ENCODE measurements around the gene RSL24D1.

RSL24D1 gene

DNA sequence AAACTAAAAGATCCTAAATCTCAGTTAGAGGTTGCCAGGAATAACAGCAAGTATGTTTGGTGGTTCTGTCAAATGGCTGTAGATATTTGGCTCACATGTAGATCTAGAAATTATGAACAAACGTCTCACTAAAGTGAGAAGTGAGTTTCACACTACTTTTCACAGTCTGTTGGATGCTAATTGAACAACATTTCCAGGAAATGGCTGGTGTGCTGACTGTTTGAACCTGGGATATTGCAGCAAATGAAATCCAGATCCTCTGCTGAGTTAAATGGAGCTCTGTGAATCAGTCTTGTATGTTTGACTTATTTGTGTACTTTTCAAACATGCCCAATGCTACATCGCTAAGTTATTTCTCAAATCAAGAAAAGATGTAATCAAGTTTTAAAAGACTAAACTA lies 21.3 kb upstream of the RSL24D1 start:
- H3K4me1 ChIP-seq (ENCODE audit: control insufficient read depth in 2 of 2, insufficient read depth in 2 of 2, low read length in 2 of 2): peaks cover 2 to 7% of the 10 kb centered on the region in 2 donors

GRCh38 chr15:55204464-55204863 lies 7.7 kb upstream of the RSL24D1 start:
- Histone ChIP-seq H3K9ac (ENCODE audit: low read depth in 1 of 2, low read length in 2 of 2) (no peak overlapping the region), H3K36me3 (ENCODE audit: control insufficient read depth in 2 of 2, insufficient read depth in 2 of 2, low read length in 2 of 2) (no peaks in the 10 kb centered on the region), H3K27me3 (ENCODE audit: control insufficient read depth in 2 of 2, insufficient read depth in 2 of 2, low read length in 2 of 2) (no peaks in the 10 kb centered on the region), H3K4me3 (ENCODE audit: low read length in 2 of 2) (no peak overlapping the region), H3K9me3 (ENCODE audit: control insufficient read depth in 2 of 2, low read length in 2 of 2) (no peaks in the 10 kb centered on the region), H3K27ac (ENCODE audit: low read depth in 2 of 2, low read length in 2 of 2) (no peak overlapping the region), H3K4me1 (ENCODE audit: control insufficient read depth in 2 of 2, insufficient read depth in 2 of 2, low read length in 2 of 2) (no peaks in the 10 kb centered on the region)

More for the DNA sequence above, 21.3 kb upstream of the RSL24D1 start:
- Histone ChIP-seq H3K27me3 (ENCODE audit: control insufficient read depth in 2 of 2, insufficient read depth in 2 of 2, low read length in 2 of 2) (no peaks in the 10 kb centered on the region), H3K9ac (ENCODE audit: low read depth in 1 of 2, low read length in 2 of 2) (no peak overlapping the region), H3K36me3 (ENCODE audit: control insufficient read depth in 2 of 2, insufficient read depth in 2 of 2, low read length in 2 of 2) (peaks cover 0 to 6% of the 10 kb centered on the region in 2 donors), H3K27ac (ENCODE audit: low read depth in 2 of 2, low read length in 2 of 2) (no peak overlapping the region), H3K4me3 (ENCODE audit: low read length in 2 of 2) (no peak overlapping the region), H3K9me3 (ENCODE audit: control insufficient read depth in 2 of 2, low read length in 2 of 2) (no peaks in the 10 kb centered on the region)

- no peaks in the 10 kb centered on the region for H3K9me3 ChIP-seq (ENCODE audit: control insufficient read depth in 2 of 2, low read length in 2 of 2)
- no peaks in the 10 kb centered on the region for H3K36me3 ChIP-seq (ENCODE audit: control insufficient read depth in 2 of 2, insufficient read depth in 2 of 2, low read length in 2 of 2)
- no peaks in the 10 kb centered on the region for H3K27me3 ChIP-seq (ENCODE audit: control insufficient read depth in 2 of 2, insufficient read depth in 2 of 2, low read length in 2 of 2)
- no peak overlapping the region for H3K27ac ChIP-seq (ENCODE audit: low read depth in 2 of 2, low read length in 2 of 2)
- no peak overlapping the region for H3K9ac ChIP-seq (ENCODE audit: low read depth in 1 of 2, low read length in 2 of 2)
- H3K4me1 ChIP-seq (ENCODE audit: control insufficient read depth in 2 of 2, insufficient read depth in 2 of 2, low read length in 2 of 2): peaks cover 4% of the 10 kb centered on the region in 2 donors
- no peak overlapping the region for H3K4me3 ChIP-seq (ENCODE audit: low read length in 2 of 2)
Measured at GRCh38 chr15:55202206-55202605, 5.5 kb upstream of the RSL24D1 start.

- no peaks in the 10 kb centered on the region for H3K36me3 ChIP-seq (ENCODE audit: control insufficient read depth in 2 of 2, insufficient read depth in 2 of 2, low read length in 2 of 2)
- no peak overlapping the region for H3K9ac ChIP-seq (ENCODE audit: low read depth in 1 of 2, low read length in 2 of 2)
- no peaks in the 10 kb centered on the region for H3K9me3 ChIP-seq (ENCODE audit: control insufficient read depth in 2 of 2, low read length in 2 of 2)
- no peak overlapping the region for H3K27ac ChIP-seq (ENCODE audit: low read depth in 2 of 2, low read length in 2 of 2)
- H3K4me3 ChIP-seq (ENCODE audit: low read length in 2 of 2): no peak overlapping the region
- peaks cover 13 to 21% of the 10 kb centered on the region in 2 donors for H3K4me1 ChIP-seq (ENCODE audit: control insufficient read depth in 2 of 2, insufficient read depth in 2 of 2, low read length in 2 of 2)
- H3K27me3 ChIP-seq (ENCODE audit: control insufficient read depth in 2 of 2, insufficient read depth in 2 of 2, low read length in 2 of 2): no peaks in the 10 kb centered on the region
Measured at GRCh38 chr15:55198706-55199105, 2.0 kb upstream of the RSL24D1 start.

DNA sequence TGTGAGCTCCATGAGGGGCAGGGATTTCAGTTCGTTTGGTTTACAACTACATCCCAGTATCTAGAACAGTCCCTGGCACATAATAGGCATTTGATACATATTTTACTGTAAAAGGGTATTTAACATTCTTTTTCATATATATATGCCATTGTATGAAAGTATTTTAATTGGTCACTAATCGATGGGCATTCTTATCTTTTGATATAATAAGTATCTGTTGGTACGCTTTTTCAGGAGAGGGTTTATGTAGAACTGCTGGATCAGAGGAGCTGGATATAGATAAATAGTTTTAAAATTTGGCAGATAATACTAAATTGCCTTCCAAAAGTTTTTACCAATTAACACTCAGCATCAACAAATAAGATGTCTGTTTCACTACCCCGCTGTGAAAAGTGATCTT lies 978 bp upstream of the RSL24D1 start:
- peak overlapping the region; percentile 91 to 95 for H3K9ac ChIP-seq (ENCODE audit: low read depth in 1 of 2, low read length in 2 of 2)
- H3K27ac ChIP-seq (ENCODE audit: low read depth in 2 of 2, low read length in 2 of 2): peak overlapping the region; percentile 89 to 93
- H3K36me3 ChIP-seq (ENCODE audit: control insufficient read depth in 2 of 2, insufficient read depth in 2 of 2, low read length in 2 of 2): no peaks in the 10 kb centered on the region
- H3K27me3 ChIP-seq (ENCODE audit: control insufficient read depth in 2 of 2, insufficient read depth in 2 of 2, low read length in 2 of 2): no peaks in the 10 kb centered on the region
- H3K4me3 ChIP-seq (ENCODE audit: low read length in 2 of 2): peak overlapping the region; percentile 94 to 95
- no peaks in the 10 kb centered on the region for H3K9me3 ChIP-seq (ENCODE audit: control insufficient read depth in 2 of 2, low read length in 2 of 2)
- peaks cover 13 to 21% of the 10 kb centered on the region in 2 donors for H3K4me1 ChIP-seq (ENCODE audit: control insufficient read depth in 2 of 2, insufficient read depth in 2 of 2, low read length in 2 of 2)

DNA sequence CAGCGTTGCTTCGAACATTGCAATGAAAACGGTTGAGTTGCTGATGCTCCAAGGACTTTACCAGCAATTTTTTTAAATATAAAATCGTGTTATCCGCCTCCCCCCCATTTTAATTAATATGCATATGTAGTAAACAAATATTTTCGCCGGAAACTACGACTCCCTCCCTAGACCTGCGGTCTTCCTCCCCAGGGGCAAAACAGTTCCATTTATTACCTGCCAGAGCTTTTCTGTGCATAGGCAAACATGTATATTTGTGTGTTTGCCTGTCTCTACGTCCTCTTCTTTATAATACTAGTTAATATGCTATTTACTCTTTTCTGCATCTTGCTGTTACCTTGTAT lies 593 bp upstream of the RSL24D1 start:
- H3K4me1 ChIP-seq (ENCODE audit: control insufficient read depth in 2 of 2, insufficient read depth in 2 of 2, low read length in 2 of 2): peaks cover 13 to 21% of the 10 kb centered on the region in 2 donors
- H3K9ac ChIP-seq (ENCODE audit: low read depth in 1 of 2, low read length in 2 of 2): peak overlapping the region; percentile 91 to 95
- H3K27me3 ChIP-seq (ENCODE audit: control insufficient read depth in 2 of 2, insufficient read depth in 2 of 2, low read length in 2 of 2): no peaks in the 10 kb centered on the region
- H3K36me3 ChIP-seq (ENCODE audit: control insufficient read depth in 2 of 2, insufficient read depth in 2 of 2, low read length in 2 of 2): peaks cover 0 to 3% of the 10 kb centered on the region in 2 donors
- H3K9me3 ChIP-seq (ENCODE audit: control insufficient read depth in 2 of 2, low read length in 2 of 2): no peaks in the 10 kb centered on the region
- H3K4me3 ChIP-seq (ENCODE audit: low read length in 2 of 2): peak overlapping the region; percentile 94 to 95
- peak overlapping the region; percentile 89 to 93 for H3K27ac ChIP-seq (ENCODE audit: low read depth in 2 of 2, low read length in 2 of 2)

DNA sequence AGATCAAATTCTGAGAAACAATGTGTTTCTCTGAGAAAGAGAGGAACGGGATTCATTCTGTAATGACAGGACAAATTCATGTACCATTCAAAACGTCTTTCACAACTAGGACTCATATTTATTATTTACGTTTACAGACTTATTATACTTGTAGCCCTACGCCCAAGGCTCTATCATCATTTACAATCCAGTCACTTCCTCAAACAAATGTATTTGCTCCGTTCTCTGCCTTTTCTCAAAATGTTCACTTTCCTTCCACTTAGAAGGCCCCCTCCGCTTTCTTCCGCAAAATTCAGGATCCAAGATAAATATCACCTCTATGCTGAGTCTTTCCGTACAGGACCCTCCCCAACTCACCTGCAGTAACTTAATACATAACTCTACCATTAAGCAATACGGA lies 745 bp downstream of the RSL24D1 start:
- Histone ChIP-seq H3K9ac (ENCODE audit: low read depth in 1 of 2, low read length in 2 of 2) (peak overlapping the region; percentile 90 to 95), H3K9me3 (ENCODE audit: control insufficient read depth in 2 of 2, low read length in 2 of 2) (no peaks in the 10 kb centered on the region), H3K4me3 (ENCODE audit: low read length in 2 of 2) (peak overlapping the region; percentile 94 to 95), H3K27me3 (ENCODE audit: control insufficient read depth in 2 of 2, insufficient read depth in 2 of 2, low read length in 2 of 2) (no peaks in the 10 kb centered on the region), H3K36me3 (ENCODE audit: control insufficient read depth in 2 of 2, insufficient read depth in 2 of 2, low read length in 2 of 2) (peaks cover 7 to 16% of the 10 kb centered on the region in 2 donors), H3K27ac (ENCODE audit: low read depth in 2 of 2, low read length in 2 of 2) (peak overlapping the region; percentile 89 to 93), H3K4me1 (ENCODE audit: control insufficient read depth in 2 of 2, insufficient read depth in 2 of 2, low read length in 2 of 2) (peaks cover 13 to 21% of the 10 kb centered on the region in 2 donors)

- Histone ChIP-seq H3K27me3 (ENCODE audit: control insufficient read depth in 2 of 2, insufficient read depth in 2 of 2, low read length in 2 of 2) (no peaks in the 10 kb centered on the region), H3K9me3 (ENCODE audit: control insufficient read depth in 2 of 2, low read length in 2 of 2) (no peaks in the 10 kb centered on the region), H3K36me3 (ENCODE audit: control insufficient read depth in 2 of 2, insufficient read depth in 2 of 2, low read length in 2 of 2) (peaks cover 12 to 28% of the 10 kb centered on the region in 2 donors), H3K27ac (ENCODE audit: low read depth in 2 of 2, low read length in 2 of 2) (no peak overlapping the region), H3K4me1 (ENCODE audit: control insufficient read depth in 2 of 2, insufficient read depth in 2 of 2, low read length in 2 of 2) (peaks cover 13 to 21% of the 10 kb centered on the region in 2 donors), H3K9ac (ENCODE audit: low read depth in 1 of 2, low read length in 2 of 2) (no peak overlapping the region), H3K4me3 (ENCODE audit: low read length in 2 of 2) (no peak overlapping the region)
Measured at GRCh38 chr15:55194256-55194655, 2.5 kb downstream of the RSL24D1 start.

GRCh38 chr15:55186331-55186730 lies 10.4 kb downstream of the RSL24D1 start:
- Histone ChIP-seq H3K4me1 (ENCODE audit: control insufficient read depth in 2 of 2, insufficient read depth in 2 of 2, low read length in 2 of 2) (no peaks in the 10 kb centered on the region), H3K27me3 (ENCODE audit: control insufficient read depth in 2 of 2, insufficient read depth in 2 of 2, low read length in 2 of 2) (no peaks in the 10 kb centered on the region), H3K36me3 (ENCODE audit: control insufficient read depth in 2 of 2, insufficient read depth in 2 of 2, low read length in 2 of 2) (peaks cover 38 to 47% of the 10 kb centered on the region in 2 donors), H3K27ac (ENCODE audit: low read depth in 2 of 2, low read length in 2 of 2) (no peak overlapping the region), H3K4me3 (ENCODE audit: low read length in 2 of 2) (no peak overlapping the region), H3K9me3 (ENCODE audit: control insufficient read depth in 2 of 2, low read length in 2 of 2) (no peaks in the 10 kb centered on the region), H3K9ac (ENCODE audit: low read depth in 1 of 2, low read length in 2 of 2) (no peak overlapping the region)

- no peak overlapping the region for H3K4me3 ChIP-seq (ENCODE audit: low read length in 2 of 2)
- no peak overlapping the region for H3K9ac ChIP-seq (ENCODE audit: low read depth in 1 of 2, low read length in 2 of 2)
- no peaks in the 10 kb centered on the region for H3K9me3 ChIP-seq (ENCODE audit: control insufficient read depth in 2 of 2, low read length in 2 of 2)
- H3K27ac ChIP-seq (ENCODE audit: low read depth in 2 of 2, low read length in 2 of 2): no peak overlapping the region
- no peaks in the 10 kb centered on the region for H3K27me3 ChIP-seq (ENCODE audit: control insufficient read depth in 2 of 2, insufficient read depth in 2 of 2, low read length in 2 of 2)
- H3K36me3 ChIP-seq (ENCODE audit: control insufficient read depth in 2 of 2, insufficient read depth in 2 of 2, low read length in 2 of 2): peaks cover 42 to 43% of the 10 kb centered on the region in 2 donors
- no peaks in the 10 kb centered on the region for H3K4me1 ChIP-seq (ENCODE audit: control insufficient read depth in 2 of 2, insufficient read depth in 2 of 2, low read length in 2 of 2)
Measured at GRCh38 chr15:55183679-55184078, 13.1 kb downstream of the RSL24D1 start.

GRCh38 chr15:55179141-55179540 lies 17.6 kb downstream of the RSL24D1 start:
- H3K4me3 ChIP-seq (ENCODE audit: low read length in 2 of 2): no peak overlapping the region
- no peaks in the 10 kb centered on the region for H3K9me3 ChIP-seq (ENCODE audit: control insufficient read depth in 2 of 2, low read length in 2 of 2)
- H3K9ac ChIP-seq (ENCODE audit: low read depth in 1 of 2, low read length in 2 of 2): no peak overlapping the region
- H3K27me3 ChIP-seq (ENCODE audit: control insufficient read depth in 2 of 2, insufficient read depth in 2 of 2, low read length in 2 of 2): no peaks in the 10 kb centered on the region
- H3K4me1 ChIP-seq (ENCODE audit: control insufficient read depth in 2 of 2, insufficient read depth in 2 of 2, low read length in 2 of 2): no peaks in the 10 kb centered on the region
- H3K36me3 ChIP-seq (ENCODE audit: control insufficient read depth in 2 of 2, insufficient read depth in 2 of 2, low read length in 2 of 2): peaks cover 29 to 32% of the 10 kb centered on the region in 2 donors
- no peak overlapping the region for H3K27ac ChIP-seq (ENCODE audit: low read depth in 2 of 2, low read length in 2 of 2)

Data from mucosa of rectum (tissue), 2 donors.